ENCODE measurements around the gene PLIN3. TPM values are rescaled to one million over a fixed set of nuclear protein-coding genes. Genes with fewer than 3 reads are reported as not detected.

PLIN3 gene
- total RNA-seq, 1 experiment from 2014 or later = 104 TPM

DNA sequence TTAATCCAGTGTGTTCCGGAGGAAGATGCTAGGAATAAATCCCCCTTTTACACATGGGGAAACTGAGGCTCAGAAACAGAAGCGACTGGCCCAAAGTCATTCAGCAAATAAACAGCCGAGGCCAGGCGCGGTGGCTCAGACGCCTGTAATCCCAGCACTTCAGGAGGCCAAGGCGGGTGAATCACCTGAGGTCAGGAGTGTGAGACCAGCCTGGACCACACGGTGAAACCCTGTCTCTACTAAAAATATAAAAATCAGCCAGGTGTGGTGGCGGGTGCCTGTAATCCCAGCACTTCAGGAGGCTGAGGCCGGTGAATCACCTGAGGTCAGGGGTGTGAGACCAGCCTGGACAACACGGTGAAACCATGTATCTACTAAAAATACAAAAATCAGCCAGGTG lies 11.6 kb upstream of the PLIN3 start:
- ChIA-PET POLR2A (ENCODE audit: unreplicated experiment) (no interaction called here), CTCF (no interaction called here)
- no peaks in the 10 kb centered on the region for H3K4me1 ChIP-seq (replicated peaks; ENCODE audit: insufficient read depth)
- H3K4me2 ChIP-seq = no peak overlapping the region
- no peaks in the 10 kb centered on the region for H3F3A ChIP-seq (ENCODE audit: insufficient read depth, low read depth)
- H4K20me1 ChIP-seq (ENCODE audit: insufficient read depth) = no peaks in the 10 kb centered on the region
- no TSS peak for BruUV-seq (replicated peaks)
- no peaks in the 10 kb centered on the region for H3K36me3 ChIP-seq (ENCODE audit: low read depth)
- TF ChIP-seq, protein P1, sequence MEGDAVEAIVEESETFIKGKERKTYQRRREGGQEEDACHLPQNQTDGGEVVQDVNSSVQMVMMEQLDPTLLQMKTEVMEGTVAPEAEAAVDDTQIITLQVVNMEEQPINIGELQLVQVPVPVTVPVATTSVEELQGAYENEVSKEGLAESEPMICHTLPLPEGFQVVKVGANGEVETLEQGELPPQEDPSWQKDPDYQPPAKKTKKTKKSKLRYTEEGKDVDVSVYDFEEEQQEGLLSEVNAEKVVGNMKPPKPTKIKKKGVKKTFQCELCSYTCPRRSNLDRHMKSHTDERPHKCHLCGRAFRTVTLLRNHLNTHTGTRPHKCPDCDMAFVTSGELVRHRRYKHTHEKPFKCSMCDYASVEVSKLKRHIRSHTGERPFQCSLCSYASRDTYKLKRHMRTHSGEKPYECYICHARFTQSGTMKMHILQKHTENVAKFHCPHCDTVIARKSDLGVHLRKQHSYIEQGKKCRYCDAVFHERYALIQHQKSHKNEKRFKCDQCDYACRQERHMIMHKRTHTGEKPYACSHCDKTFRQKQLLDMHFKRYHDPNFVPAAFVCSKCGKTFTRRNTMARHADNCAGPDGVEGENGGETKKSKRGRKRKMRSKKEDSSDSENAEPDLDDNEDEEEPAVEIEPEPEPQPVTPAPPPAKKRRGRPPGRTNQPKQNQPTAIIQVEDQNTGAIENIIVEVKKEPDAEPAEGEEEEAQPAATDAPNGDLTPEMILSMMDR (conservative IDR thresholded peaks at IDR 0.05) = no peak
- H3K9me3 ChIP-seq (ENCODE audit: insufficient read depth, low read depth) = no peaks in the 10 kb centered on the region
- H3K4me3 ChIP-seq = no peak overlapping the region
- H3K27me3 ChIP-seq (ENCODE audit: insufficient read depth, low read depth) = no peaks in the 10 kb centered on the region
- no peaks in the 10 kb centered on the region for H3K79me2 ChIP-seq (ENCODE audit: low read depth)
- H3K27ac ChIP-seq = no peak overlapping the region
- no peaks in the 10 kb centered on the region for H3K9me2 ChIP-seq (ENCODE audit: insufficient read depth)
- DNase-seq = peak in 1 of 2 experiments; percentile 42
- intact Hi-C loops (cut with micrococcal nuclease; ENCODE audit: unreplicated experiment) = no loop called here
- no peak overlapping the region for H2AFZ ChIP-seq

DNA sequence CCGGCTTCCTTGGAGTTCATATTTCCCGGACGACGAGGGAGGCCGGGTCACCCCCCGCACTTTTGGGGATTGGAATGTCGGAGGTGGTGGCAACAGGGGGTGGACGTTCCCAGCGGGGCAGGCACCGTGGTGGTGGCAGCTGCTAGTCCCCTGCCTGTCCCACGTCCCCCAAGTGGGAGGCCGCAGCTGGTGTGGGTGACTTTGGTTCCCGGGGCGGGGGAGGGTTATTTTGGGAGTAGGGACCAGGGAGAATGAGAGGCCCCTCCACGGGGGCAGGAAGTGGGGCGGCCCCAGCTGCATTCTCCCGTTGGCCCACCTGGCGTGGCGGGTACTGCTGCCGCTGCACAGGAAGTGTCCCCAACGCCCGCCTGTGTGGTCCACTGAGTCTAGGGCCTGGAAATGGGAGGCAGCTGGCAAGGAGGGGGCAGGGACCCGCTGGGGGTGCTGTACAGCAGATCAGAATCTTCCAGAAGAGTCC lies 11.1 kb upstream of the PLIN3 start:
- H3K79me2 ChIP-seq (ENCODE audit: low read depth) = no peaks in the 10 kb centered on the region
- H4K20me1 ChIP-seq (ENCODE audit: insufficient read depth) = no peaks in the 10 kb centered on the region
- H3K27ac ChIP-seq = no peak overlapping the region
- DNase-seq = no peak
- H3K4me2 ChIP-seq = no peak overlapping the region
- ChIA-PET POLR2A (ENCODE audit: unreplicated experiment) (interaction anchor here (0.6 kb wide), 1 partner anchor 14 kb away, joined by 12 read pairs; no protein-coding TSS in a partner anchor), CTCF (no interaction called here)
- no peaks in the 10 kb centered on the region for H3K36me3 ChIP-seq (ENCODE audit: low read depth)
- H3K27me3 ChIP-seq (ENCODE audit: insufficient read depth, low read depth) = no peaks in the 10 kb centered on the region
- intact Hi-C loops (cut with micrococcal nuclease; ENCODE audit: unreplicated experiment) = no loop called here
- no peaks in the 10 kb centered on the region for H3K9me3 ChIP-seq (ENCODE audit: insufficient read depth, low read depth)
- no TSS peak for BruUV-seq (replicated peaks)
- no peaks in the 10 kb centered on the region for H3K9me2 ChIP-seq (ENCODE audit: insufficient read depth)
- H3K4me3 ChIP-seq = no peak overlapping the region
- TF ChIP-seq EZH2 (IDR thresholded peaks at IDR 0.05; ENCODE audit: low read depth) = no peak
- TF ChIP-seq, protein P1 (conservative IDR thresholded peaks at IDR 0.05) = no peak
- no peaks in the 10 kb centered on the region for H3K4me1 ChIP-seq (replicated peaks; ENCODE audit: insufficient read depth)
- no peak overlapping the region for H2AFZ ChIP-seq
- H3F3A ChIP-seq (ENCODE audit: insufficient read depth, low read depth) = no peaks in the 10 kb centered on the region

DNA sequence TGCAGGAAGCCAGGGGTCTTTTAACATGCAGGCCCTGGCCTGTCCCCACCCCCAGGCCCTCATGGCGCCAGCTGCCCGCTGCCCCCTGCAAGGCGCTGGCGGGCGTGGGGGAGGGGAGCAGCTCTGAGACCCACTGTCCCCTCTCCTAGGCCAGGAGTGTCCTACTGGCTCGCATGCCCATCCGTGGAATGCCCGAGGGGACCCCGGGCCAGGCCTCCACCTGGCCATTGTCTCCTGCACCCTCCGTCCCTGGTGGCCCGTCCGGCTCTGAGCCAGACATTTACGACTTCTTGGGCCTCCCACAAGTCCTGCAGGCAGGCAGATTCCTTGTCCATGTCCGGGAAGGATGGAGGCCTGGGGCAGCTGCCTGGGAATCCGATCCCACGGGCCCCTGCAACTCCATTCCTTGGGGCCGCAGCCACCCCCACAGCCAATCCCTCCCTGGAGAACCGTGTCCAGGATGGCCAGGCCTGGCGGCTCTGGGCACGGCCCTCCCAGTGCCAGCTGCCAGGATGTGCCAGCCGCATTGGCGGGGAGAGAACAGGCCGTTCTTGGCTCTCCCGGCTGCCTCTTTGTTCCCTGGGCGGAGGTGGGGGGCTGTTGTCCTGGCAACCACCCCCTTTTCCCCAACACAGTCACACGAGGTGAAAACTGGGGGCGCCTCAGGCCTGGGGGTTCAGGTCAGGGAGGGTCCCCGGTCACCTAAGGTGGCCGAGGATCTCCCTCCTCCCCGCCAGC lies 10.5 kb upstream of the PLIN3 start:
- Histone ChIP-seq H3K4me2 (no peak overlapping the region), H3K27me3 (ENCODE audit: insufficient read depth, low read depth) (no peaks in the 10 kb centered on the region), H3K4me3 (no peak overlapping the region), H3K79me2 (ENCODE audit: low read depth) (no peaks in the 10 kb centered on the region), H3F3A (ENCODE audit: insufficient read depth, low read depth) (no peaks in the 10 kb centered on the region; the same call in 1 of the 2 replicates), H3K9me3 (ENCODE audit: insufficient read depth, low read depth) (no peaks in the 10 kb centered on the region), H3K27ac (no peak overlapping the region), H3K4me1 (replicated peaks; ENCODE audit: insufficient read depth) (no peaks in the 10 kb centered on the region), H3K36me3 (ENCODE audit: low read depth) (no peaks in the 10 kb centered on the region), H3K9me2 (ENCODE audit: insufficient read depth) (no peaks in the 10 kb centered on the region), H2AFZ (no peak overlapping the region), H4K20me1 (ENCODE audit: insufficient read depth) (no peaks in the 10 kb centered on the region)
- TF ChIP-seq EZH2 (IDR thresholded peaks at IDR 0.05; ENCODE audit: low read depth) = no peak
- TF ChIP-seq, protein P1 (conservative IDR thresholded peaks at IDR 0.05) = no peak
- POLR2A ChIA-PET (ENCODE audit: unreplicated experiment) = interaction anchor here (0.6 kb wide), 1 partner anchor 14 kb away, joined by 12 read pairs; no protein-coding TSS in a partner anchor
- no TSS peak for BruUV-seq (replicated peaks)
- intact Hi-C loops (cut with micrococcal nuclease; ENCODE audit: unreplicated experiment) = no loop called here
- DNase-seq = no peak
- CTCF ChIA-PET = no interaction called here
